Activated T-cell treated with anti-CD3 and anti-CD28 coated beads, Interleukin-2, amount 50 U/mL, for 72 hours (primary cell): Measurements from ENCODE around the gene RTN4IP1. TPM values are rescaled to one million over a fixed set of nuclear protein-coding genes. Genes with fewer than 3 reads are reported as not detected.
A peak's percentile ranks its signal among the peaks of the same experiment; 100 is the strongest.

Source experiments
- ATAC-seq, 2 donors: fragments of 150-1000 bp; cut with Tn5 transposase; replicated peaks in 1 of 2; 2 replicates each; pipeline ENCODE4 v1.10.0; 2021; ENCODE audit warnings: moderate library complexity in 2 of 2, mild to moderate bottlenecking in 1 of 2
- DNase-seq, 2 donors: peaks; one replicate each; pipeline ENCODE4 v3.0.0; 2021 to 2022; ENCODE audit warnings: mixed read lengths in 1 of 2
- H3K27ac Mint-ChIP-seq: one replicate; pipeline ENCODE4 v1.8.0; 2022; ENCODE audit warnings: mild to moderate bottlenecking, moderate library complexity, mixed read lengths
- H3K27me3 Mint-ChIP-seq: one replicate; pipeline ENCODE4 v1.8.0; 2022; ENCODE audit warnings: low read depth, mixed read lengths
- H3K36me3 Mint-ChIP-seq, 2 donors: one replicate each; pipeline ENCODE4 v1.8.0; 2022; ENCODE audit warnings: mixed read lengths in 2 of 2, mild to moderate bottlenecking in 1 of 2; ENCODE audit not compliant: insufficient read depth in 2 of 2
- H3K4me1 Mint-ChIP-seq: one replicate; pipeline ENCODE4 v1.8.0; 2022; ENCODE audit warnings: low read depth, mixed read lengths
- H3K4me3 Mint-ChIP-seq, 2 donors: one replicate each; pipeline ENCODE4 v1.8.0; 2022; ENCODE audit warnings: mild to moderate bottlenecking in 2 of 2, mixed read lengths in 2 of 2, moderate library complexity in 2 of 2
- H3K9me3 Mint-ChIP-seq, 2 donors: one replicate each; pipeline ENCODE4 v1.8.0; 2022; ENCODE audit warnings: mixed read lengths in 2 of 2
- total RNA-seq, 2 donors: library from RNA; stranded (reverse); gene quantifications; one replicate each; pipeline ENCODE4 v1.2.3, GENCODE V29; 2022

The RTN4IP1 gene
- total RNA-seq, 2 donors from 2014 or later: 7.3 to 10.3 TPM

DNA sequence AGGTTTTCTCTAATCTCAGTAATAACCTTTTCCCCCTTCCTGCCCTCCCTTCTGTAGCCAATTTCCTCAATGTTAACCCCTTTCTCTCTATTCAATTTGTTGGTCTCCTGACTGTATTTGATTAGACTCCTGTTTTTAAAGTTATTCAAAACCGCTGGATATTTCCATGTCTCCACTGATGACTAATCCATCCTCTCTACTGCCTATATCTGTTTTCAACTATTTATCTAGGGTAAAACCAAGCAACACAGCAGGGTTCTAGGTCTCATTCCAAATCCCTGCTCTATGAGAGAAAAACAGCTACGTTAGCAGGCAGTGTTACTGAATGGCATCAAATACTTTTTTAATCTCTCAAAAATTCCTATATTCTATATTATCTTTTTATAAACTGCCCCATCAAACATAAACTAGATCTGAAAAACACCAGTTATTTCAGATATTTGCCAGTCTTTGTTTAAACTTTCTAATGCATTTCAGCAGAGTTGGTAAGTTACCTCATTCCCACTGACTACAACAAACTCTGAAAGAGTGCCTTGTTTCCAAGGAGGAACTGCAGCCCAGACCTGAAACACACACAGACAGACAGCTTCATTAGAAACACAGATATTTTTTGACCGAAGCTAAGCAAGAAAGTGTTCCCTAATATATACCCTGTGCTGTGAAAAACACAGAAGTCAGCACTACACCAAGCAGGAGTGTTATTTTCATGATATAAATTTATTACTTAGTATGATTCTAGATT lies 8.2 kb downstream of the RTN4IP1 start:
- no peak for DNase-seq
- no peaks in the 10 kb centered on the region for H3K4me1 Mint-ChIP-seq

GRCh38 chr6:106619223-106619622 lies 10.1 kb downstream of the RTN4IP1 start:
- DNase-seq (no peak), ATAC-seq (no peak)
- H3K9me3 Mint-ChIP-seq: peaks cover 0 to 2% of the 10 kb centered on the region in 2 donors
- no peak overlapping the region for H3K27ac Mint-ChIP-seq
- H3K27me3 Mint-ChIP-seq: no peaks in the 10 kb centered on the region
- no peak overlapping the region for H3K4me3 Mint-ChIP-seq
- H3K4me1 Mint-ChIP-seq: peaks cover 4% of the 10 kb centered on the region
- H3K36me3 Mint-ChIP-seq: peaks cover 2 to 8% of the 10 kb centered on the region in 2 donors

More for the DNA sequence above, 8.2 kb downstream of the RTN4IP1 start:
- ATAC-seq: no peak
- Mint-ChIP-seq H3K27ac (no peak overlapping the region), H3K4me3 (no peak overlapping the region), H3K36me3 (peaks cover 2 to 7% of the 10 kb centered on the region in 2 donors), H3K9me3 (peaks cover 0 to 2% of the 10 kb centered on the region in 2 donors), H3K27me3 (no peaks in the 10 kb centered on the region)

GRCh38 chr6:106618324-106618723 lies 11.0 kb downstream of the RTN4IP1 start:
- H3K9me3 Mint-ChIP-seq: peaks cover 0 to 2% of the 10 kb centered on the region in 2 donors
- no peak for DNase-seq
- ATAC-seq: no peak
- no peaks in the 10 kb centered on the region for H3K27me3 Mint-ChIP-seq
- peaks cover 13% of the 10 kb centered on the region for H3K4me1 Mint-ChIP-seq
- no peak overlapping the region for H3K4me3 Mint-ChIP-seq
- H3K27ac Mint-ChIP-seq: no peak overlapping the region
- peaks cover 2 to 9% of the 10 kb centered on the region in 2 donors for H3K36me3 Mint-ChIP-seq

- H3K27ac Mint-ChIP-seq: no peak overlapping the region
- H3K27me3 Mint-ChIP-seq: no peaks in the 10 kb centered on the region
- peaks cover under 1 to 8% of the 10 kb centered on the region in 2 donors for H3K36me3 Mint-ChIP-seq
- DNase-seq (no peak), ATAC-seq (no peak)
- peaks cover 18% of the 10 kb centered on the region for H3K4me1 Mint-ChIP-seq
- H3K9me3 Mint-ChIP-seq: no peaks in the 10 kb centered on the region
- H3K4me3 Mint-ChIP-seq: no peak overlapping the region
Observed at GRCh38 chr6:106617857-106618256, 11.4 kb downstream of the RTN4IP1 start.

GRCh38 chr6:106617302-106617701 lies 12.0 kb downstream of the RTN4IP1 start:
- no peak for ATAC-seq
- no peak overlapping the region for H3K4me3 Mint-ChIP-seq
- no peaks in the 10 kb centered on the region for H3K27me3 Mint-ChIP-seq
- H3K36me3 Mint-ChIP-seq: peaks cover 0 to 4% of the 10 kb centered on the region in 2 donors
- H3K9me3 Mint-ChIP-seq: no peaks in the 10 kb centered on the region
- H3K27ac Mint-ChIP-seq: no peak overlapping the region
- DNase-seq: no peak
- peaks cover 23% of the 10 kb centered on the region for H3K4me1 Mint-ChIP-seq

DNA sequence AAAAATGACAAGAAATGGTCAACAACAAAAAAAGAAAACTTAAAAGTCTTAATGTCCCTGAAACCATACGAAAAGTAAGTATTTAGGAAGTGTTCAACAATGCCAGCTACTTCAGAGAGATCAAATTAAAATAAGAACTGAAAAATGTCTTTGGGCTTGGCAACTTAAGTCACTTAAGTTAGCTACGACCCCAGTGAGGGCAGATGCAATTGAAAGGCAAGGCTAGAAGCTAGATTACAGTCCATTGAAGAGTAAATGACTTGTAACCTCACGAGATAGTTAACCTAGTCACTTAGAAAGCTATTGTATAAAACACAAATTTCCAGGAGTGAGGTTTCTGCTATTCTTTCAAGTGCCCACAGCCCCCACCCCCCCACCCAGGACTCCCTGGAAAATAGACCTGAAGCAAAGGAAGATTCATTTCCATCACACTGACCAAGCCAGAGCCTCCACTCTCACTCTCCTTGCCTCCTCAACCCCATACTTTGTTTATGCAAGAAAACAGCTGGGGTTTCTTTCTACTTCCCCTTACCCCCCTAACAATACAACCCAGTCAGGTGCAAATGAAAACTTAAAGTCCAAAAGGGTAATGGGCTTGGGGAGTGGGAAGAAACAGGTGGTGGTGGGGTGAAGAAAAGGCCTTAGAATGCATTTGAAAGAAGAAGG lies 14.6 kb downstream of the RTN4IP1 start:
- Mint-ChIP-seq H3K4me3 (peak overlapping the region in 1 of 2 donors; percentile 4), H3K27ac (peak overlapping the region; percentile 18), H3K36me3 (peaks cover 0 to 3% of the 10 kb centered on the region in 2 donors), H3K9me3 (no peaks in the 10 kb centered on the region), H3K4me1 (peaks cover 24% of the 10 kb centered on the region), H3K27me3 (no peaks in the 10 kb centered on the region)
- ATAC-seq (no peak), DNase-seq (no peak)

GRCh38 chr6:106614166-106614565 lies 15.1 kb downstream of the RTN4IP1 start:
- no peaks in the 10 kb centered on the region for H3K9me3 Mint-ChIP-seq
- peaks cover 24% of the 10 kb centered on the region for H3K4me1 Mint-ChIP-seq
- DNase-seq: no peak
- peak overlapping the region in 1 of 2 donors; percentile 4 for H3K4me3 Mint-ChIP-seq
- peaks cover 0 to 3% of the 10 kb centered on the region in 2 donors for H3K36me3 Mint-ChIP-seq
- ATAC-seq: peak in 1 of 2 donors; percentile 32
- peak overlapping the region; percentile 18 for H3K27ac Mint-ChIP-seq
- no peaks in the 10 kb centered on the region for H3K27me3 Mint-ChIP-seq

- Mint-ChIP-seq H3K36me3 (peaks cover 0 to 3% of the 10 kb centered on the region in 2 donors), H3K27me3 (no peaks in the 10 kb centered on the region), H3K4me3 (peak overlapping the region in 1 of 2 donors; percentile 11), H3K9me3 (no peaks in the 10 kb centered on the region), H3K4me1 (peaks cover 24% of the 10 kb centered on the region), H3K27ac (peak overlapping the region; percentile 18)
- DNase-seq (no peak), ATAC-seq (no peak)
Observed at GRCh38 chr6:106613590-106613989, 15.7 kb downstream of the RTN4IP1 start.

- peak overlapping the region; percentile 11 to 42 for H3K4me3 Mint-ChIP-seq
- peaks cover 24% of the 10 kb centered on the region for H3K4me1 Mint-ChIP-seq
- peak overlapping the region; percentile 18 for H3K27ac Mint-ChIP-seq
- peak; percentile 71 to 72 for ATAC-seq
- H3K9me3 Mint-ChIP-seq: no peaks in the 10 kb centered on the region
- no peaks in the 10 kb centered on the region for H3K27me3 Mint-ChIP-seq
- no peak for DNase-seq
- H3K36me3 Mint-ChIP-seq: peaks cover 0 to 3% of the 10 kb centered on the region in 2 donors
Observed at GRCh38 chr6:106612671-106613416, 16.5 kb downstream of the RTN4IP1 start.

DNA sequence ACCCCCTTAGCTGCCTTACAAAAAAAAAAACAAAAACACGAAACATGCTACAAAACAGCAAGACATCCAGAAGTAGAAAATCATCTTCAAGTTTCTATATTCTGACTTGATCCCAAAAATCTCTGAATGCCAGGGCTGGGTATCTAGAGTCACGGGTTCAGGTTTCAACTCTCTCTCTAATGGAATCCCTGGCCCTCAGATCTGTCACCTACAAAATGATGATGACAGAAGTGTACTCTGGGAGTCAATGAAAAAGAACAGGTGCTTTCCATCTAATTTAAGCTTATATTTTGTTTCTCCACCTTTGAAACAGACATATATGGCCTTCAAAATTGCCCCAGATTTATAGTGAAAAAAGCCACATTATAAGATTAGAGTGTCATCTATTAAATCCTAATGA lies 18.3 kb downstream of the RTN4IP1 start:
- H3K4me3 Mint-ChIP-seq: no peak overlapping the region
- H3K27ac Mint-ChIP-seq: no peak overlapping the region
- DNase-seq (no peak), ATAC-seq (no peak)
- H3K36me3 Mint-ChIP-seq: peaks cover 0 to 4% of the 10 kb centered on the region in 2 donors
- peaks cover 24% of the 10 kb centered on the region for H3K4me1 Mint-ChIP-seq
- no peaks in the 10 kb centered on the region for H3K9me3 Mint-ChIP-seq
- no peaks in the 10 kb centered on the region for H3K27me3 Mint-ChIP-seq

DNA sequence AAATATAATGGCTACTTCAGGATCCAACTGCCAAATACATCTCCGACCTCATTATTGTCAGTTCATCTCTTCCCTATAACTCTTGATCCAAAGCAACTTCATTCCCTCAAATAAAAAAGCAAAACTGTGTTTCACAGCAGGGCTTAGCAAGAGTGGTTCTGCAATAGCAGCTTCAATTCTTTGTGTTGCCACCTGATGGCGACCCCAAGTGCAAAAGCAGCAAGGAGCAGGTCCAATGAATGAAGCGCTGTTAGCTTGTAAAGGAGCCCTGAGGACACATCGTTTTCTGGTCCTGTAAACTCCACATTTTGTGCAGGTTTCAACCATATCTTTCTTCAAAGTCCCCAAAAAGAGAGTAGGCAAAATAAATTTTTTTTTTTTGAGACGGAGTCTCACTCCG lies 19.6 kb downstream of the RTN4IP1 start:
- Mint-ChIP-seq H3K27ac (no peak overlapping the region), H3K4me1 (peaks cover 24% of the 10 kb centered on the region), H3K27me3 (no peaks in the 10 kb centered on the region), H3K9me3 (no peaks in the 10 kb centered on the region), H3K4me3 (no peak overlapping the region), H3K36me3 (peaks cover 0 to 4% of the 10 kb centered on the region in 2 donors)
- ATAC-seq (no peak), DNase-seq (peak in 1 of 2 donors; percentile 14)

DNA sequence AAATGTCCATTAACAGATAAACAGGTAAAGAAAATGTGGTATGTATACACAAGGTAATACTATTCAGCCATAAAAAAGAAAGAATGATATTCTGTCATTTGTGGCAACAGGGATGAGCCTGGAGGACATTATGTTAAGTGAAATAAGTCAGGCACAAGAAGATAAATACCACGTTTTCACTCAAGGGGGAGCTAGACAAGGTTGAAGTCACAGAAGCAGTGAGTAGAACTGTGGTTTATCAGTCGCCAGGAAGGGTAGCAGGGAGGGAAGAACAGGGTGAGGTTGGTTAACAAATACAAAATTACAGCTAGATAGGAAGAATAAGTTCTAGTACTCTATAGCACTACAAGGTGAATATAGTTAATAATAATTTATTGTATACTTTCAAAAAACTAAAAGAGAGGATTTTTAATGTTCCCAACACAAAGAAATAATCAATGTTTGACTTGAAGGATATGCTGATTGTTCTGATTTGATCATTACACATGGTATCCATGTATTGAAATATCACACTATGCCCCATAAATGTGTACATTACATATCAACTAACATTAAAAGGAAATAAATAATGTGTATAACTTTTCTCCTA lies 21.1 kb downstream of the RTN4IP1 start:
- peaks cover 0 to 2% of the 10 kb centered on the region in 2 donors for H3K36me3 Mint-ChIP-seq
- peaks cover 9% of the 10 kb centered on the region for H3K4me1 Mint-ChIP-seq
- no peaks in the 10 kb centered on the region for H3K9me3 Mint-ChIP-seq
- H3K27me3 Mint-ChIP-seq: no peaks in the 10 kb centered on the region
- DNase-seq (peak; percentile 21 to 40), ATAC-seq (peak; percentile 72 to 75)
- no peak overlapping the region for H3K27ac Mint-ChIP-seq
- H3K4me3 Mint-ChIP-seq: no peak overlapping the region
